Gastrocnemius medialis (tissue), 4 donors: ENCODE results near the gene ZXDC. TPM values are rescaled to one million over a fixed set of nuclear protein-coding genes. Genes with fewer than 3 reads are reported as not detected.

ENCODE experiments used
- ATAC-seq, 2 donors: fragments of 150-250 bp; one replicate each; pipeline ENCODE4 v1.9.1; 2016
- DNase-seq, 2 donors: peaks; one replicate each; pipeline ENCODE4 v3.0.0-alpha.2; 2019
- H3K27ac ChIP-seq, 4 donors: fragments of 200-600 bp; sonication (generic); 1 replicate in 1 of 4; 2 replicates in 3 of 4; pipeline ENCODE4 v1.5.1; 2016 to 2018; ENCODE audit warnings: mild to moderate bottlenecking in 2 of 4, moderate library complexity in 1 of 4
- H3K27me3 ChIP-seq, 3 donors: fragments of 200-600 bp; sonication (generic) in 2 of 3; 1 replicate in 1 of 3; 2 replicates in 2 of 3; pipeline versions ENCODE4 v1.5.1 to v1.6.0; 2016 to 2019; ENCODE audit warnings: mild to moderate bottlenecking in 1 of 3, moderate library complexity in 1 of 3
- H3K36me3 ChIP-seq, 2 donors: fragments of 200-600 bp; sonication (generic) in 1 of 2; one replicate each; pipeline ENCODE4 v1.5.1; 2017 to 2018
- H3K4me1 ChIP-seq, 2 donors: fragments of 200-600 bp; sonication (generic) in 1 of 2; one replicate each; pipeline ENCODE4 v1.5.1; 2016 to 2017; ENCODE audit warnings: mild to moderate bottlenecking in 2 of 2
- H3K4me3 ChIP-seq, 4 donors: fragments of 200-600 bp; sonication (generic) in 3 of 4; 1 replicate in 1 of 4; 2 replicates in 3 of 4; pipeline ENCODE4 v1.5.1; 2016 to 2019; ENCODE audit warnings: mild to moderate bottlenecking in 2 of 4
- H3K9me3 ChIP-seq, 3 donors: fragments of 200-600 bp; sonication (generic) in 2 of 3; 1 replicate in 1 of 3; 2 replicates in 2 of 3; pipeline ENCODE4 v1.5.1; 2016 to 2019
- POLR2A ChIP-seq, 2 donors: fragments of 450-650 bp; IDR thresholded peaks; one replicate each; pipeline ENCODE4 v1.6.1; 2017; ENCODE audit warnings: antibody characterized with exemption in 2 of 2, mild to moderate bottlenecking in 2 of 2, moderate library complexity in 2 of 2
- in situ Hi-C, 4 donors: fragments of 200-750 bp; cut with MboI; loops; one replicate each; pipeline versions ENCODE4 v1.15.0 to v1.8.0; 2017; ENCODE audit warnings: low sequenced_read_pairs in 4 of 4
- intact Hi-C: fragments of 100-400 bp; cut with DNase I; formaldehyde crosslinking; loops from one replicate; pipeline ENCODE4 v1.15.1; 2023; ENCODE audit warnings: low total_unique reads
- total RNA-seq, 4 donors: library from RNA; depleted of rRNA; stranded (reverse); fragments of >200 nt; gene quantifications; one replicate each; pipeline versions ENCODE4 v1.1.0 to v1.2.3, GENCODE V29; 2016
- TF ChIP-seq, protein P1 (sequence below), 5 experiments: fragments of 450-650 bp in 3 of 5; fragments of 200-600 bp in 2 of 5; sonication (generic) in 2 of 5; IDR thresholded peaks in 4 of 5; conservative IDR thresholded peaks in 1 of 5; 1 replicate in 4 of 5; 2 replicates in 1 of 5; pipeline ENCODE4 v1.5.1; 2016 to 2019; ENCODE audit warnings: antibody characterized with exemption in 5 of 5, mild to moderate bottlenecking in 3 of 5, moderate library complexity in 3 of 5

Gene ZXDC
- total RNA-seq, 4 donors from 2014 or later, result 40.9 to 54.2 (median 45.4) TPM

GRCh38 chr3:126439346-126439967, 36.2 kb downstream of the ZXDC start:
- Histone ChIP-seq H3K36me3 (peaks cover 0 to 42% of the 10 kb centered on the region in 2 donors), H3K4me3 (no peak overlapping the region), H3K27ac (no peak overlapping the region), H3K9me3 (no peaks in the 10 kb centered on the region), H3K27me3 (no peaks in the 10 kb centered on the region), H3K4me1 (peaks cover 0 to 21% of the 10 kb centered on the region in 2 donors)
- DNase-seq, result no peak
- TF ChIP-seq, protein P1, sequence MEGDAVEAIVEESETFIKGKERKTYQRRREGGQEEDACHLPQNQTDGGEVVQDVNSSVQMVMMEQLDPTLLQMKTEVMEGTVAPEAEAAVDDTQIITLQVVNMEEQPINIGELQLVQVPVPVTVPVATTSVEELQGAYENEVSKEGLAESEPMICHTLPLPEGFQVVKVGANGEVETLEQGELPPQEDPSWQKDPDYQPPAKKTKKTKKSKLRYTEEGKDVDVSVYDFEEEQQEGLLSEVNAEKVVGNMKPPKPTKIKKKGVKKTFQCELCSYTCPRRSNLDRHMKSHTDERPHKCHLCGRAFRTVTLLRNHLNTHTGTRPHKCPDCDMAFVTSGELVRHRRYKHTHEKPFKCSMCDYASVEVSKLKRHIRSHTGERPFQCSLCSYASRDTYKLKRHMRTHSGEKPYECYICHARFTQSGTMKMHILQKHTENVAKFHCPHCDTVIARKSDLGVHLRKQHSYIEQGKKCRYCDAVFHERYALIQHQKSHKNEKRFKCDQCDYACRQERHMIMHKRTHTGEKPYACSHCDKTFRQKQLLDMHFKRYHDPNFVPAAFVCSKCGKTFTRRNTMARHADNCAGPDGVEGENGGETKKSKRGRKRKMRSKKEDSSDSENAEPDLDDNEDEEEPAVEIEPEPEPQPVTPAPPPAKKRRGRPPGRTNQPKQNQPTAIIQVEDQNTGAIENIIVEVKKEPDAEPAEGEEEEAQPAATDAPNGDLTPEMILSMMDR (IDR thresholded peaks at IDR 0.05 in 4 of 5, conservative IDR thresholded peaks at IDR 0.05 in 1 of 5), result no peak
- no peak for TF ChIP-seq POLR2A (IDR thresholded peaks at IDR 0.05)
- intact Hi-C loops, result no loop called here
- ATAC-seq, result no peak
- in situ Hi-C loops, result no loop called here

DNA sequence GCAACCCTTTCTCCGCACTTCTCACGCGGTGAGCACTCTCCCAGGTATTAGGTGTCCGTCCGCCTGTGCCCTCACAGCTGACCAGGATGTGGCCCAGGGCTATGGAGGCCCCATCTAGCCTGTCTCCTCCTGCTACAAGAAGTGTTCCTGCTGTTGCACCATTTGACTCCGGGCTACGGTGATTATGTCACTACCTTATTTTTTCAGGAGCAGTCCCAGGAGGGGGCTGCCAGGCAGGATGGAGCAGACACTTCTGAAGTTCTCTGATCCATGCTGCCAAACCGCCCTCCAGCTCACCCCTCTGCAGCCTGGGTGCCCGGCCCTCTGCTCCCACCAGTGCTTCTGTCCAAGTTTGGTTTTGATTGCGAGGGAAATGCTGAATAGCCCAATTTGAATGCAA, 36.9 kb downstream of the ZXDC start:
- Histone ChIP-seq H3K4me3 (no peak overlapping the region), H3K27ac (no peak overlapping the region), H3K4me1 (peaks cover 0 to 24% of the 10 kb centered on the region in 2 donors), H3K36me3 (peaks cover 0 to 42% of the 10 kb centered on the region in 2 donors), H3K27me3 (no peaks in the 10 kb centered on the region), H3K9me3 (no peaks in the 10 kb centered on the region)
- intact Hi-C loops, result no loop called here
- in situ Hi-C loops, result no loop called here
- DNase-seq (no peak), ATAC-seq (no peak)
- no peak for TF ChIP-seq POLR2A (IDR thresholded peaks at IDR 0.05)
- TF ChIP-seq, protein P1 (IDR thresholded peaks at IDR 0.05 in 4 of 5, conservative IDR thresholded peaks at IDR 0.05 in 1 of 5), result no peak

- Histone ChIP-seq H3K36me3 (peaks cover 0 to 42% of the 10 kb centered on the region in 2 donors), H3K4me1 (peaks cover 2 to 29% of the 10 kb centered on the region in 2 donors), H3K27ac (peak overlapping the region in 1 of 4 donors; percentile 61), H3K27me3 (no peaks in the 10 kb centered on the region), H3K4me3 (no peak overlapping the region), H3K9me3 (no peaks in the 10 kb centered on the region)
- no peak for DNase-seq
- no peak for ATAC-seq
- in situ Hi-C loops, result no loop called here
- TF ChIP-seq, protein P1 (IDR thresholded peaks at IDR 0.05 in 4 of 5, conservative IDR thresholded peaks at IDR 0.05 in 1 of 5), result no peak
- no peak for TF ChIP-seq POLR2A (IDR thresholded peaks at IDR 0.05)
- intact Hi-C loops, result no loop called here
Observed at GRCh38 chr3:126438186-126438585, 37.5 kb downstream of the ZXDC start.

DNA sequence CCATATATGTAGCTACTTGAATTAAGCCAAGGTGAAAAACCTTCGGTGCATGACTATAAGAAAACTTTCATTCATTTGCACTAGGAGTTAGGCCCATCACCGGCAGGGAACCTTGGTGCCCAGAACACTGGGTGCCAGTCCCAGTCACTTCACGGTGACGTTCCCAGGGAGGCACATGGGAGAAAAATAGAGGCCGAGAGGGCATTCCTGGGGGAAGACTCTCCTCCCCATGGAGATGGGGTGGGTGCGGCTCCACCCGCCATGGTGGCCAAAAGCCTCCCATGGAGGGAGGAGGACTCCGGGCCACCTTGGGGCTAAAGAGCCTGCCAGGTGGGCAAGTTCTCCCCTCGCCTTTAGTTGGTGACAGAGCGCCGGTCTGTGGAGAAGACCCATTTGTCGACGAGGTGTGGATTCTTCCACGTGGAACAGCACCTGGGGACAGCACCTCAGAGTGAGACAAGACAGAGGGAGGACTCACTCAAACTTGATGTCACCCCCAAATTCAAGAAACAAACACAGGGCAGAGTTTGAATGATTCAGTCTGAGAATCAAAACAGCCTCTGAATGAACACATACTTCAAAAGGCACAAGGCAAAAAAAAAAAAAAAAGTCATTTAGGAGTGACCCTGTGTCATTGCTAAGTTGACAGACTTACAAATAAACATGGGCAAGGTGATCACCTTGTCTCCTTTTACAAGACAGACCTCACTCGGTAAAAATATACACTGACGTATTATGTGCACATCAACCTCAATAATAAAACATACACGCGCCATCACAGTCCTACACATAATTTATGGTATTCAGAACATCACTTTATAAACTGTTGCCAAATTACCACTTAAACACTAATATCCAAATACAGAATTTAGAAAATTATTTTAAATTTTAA, 38.6 kb downstream of the ZXDC start:
- Histone ChIP-seq H3K36me3 (peaks cover 0 to 42% of the 10 kb centered on the region in 2 donors), H3K27ac (peak overlapping the region in 3 of 4 donors; percentile 30 to 61 (median 57)), H3K4me1 (peaks cover 11 to 33% of the 10 kb centered on the region in 2 donors), H3K27me3 (no peaks in the 10 kb centered on the region), H3K4me3 (no peak overlapping the region), H3K9me3 (no peaks in the 10 kb centered on the region)
- TF ChIP-seq POLR2A (IDR thresholded peaks at IDR 0.05), result no peak
- ATAC-seq (peak; percentile 33 to 44), DNase-seq (no peak)
- in situ Hi-C loops, result no loop called here
- intact Hi-C loops, result no loop called here
